GM23338 (cell line): ENCODE data around the gene NCKAP5. TPM values are rescaled to one million over a fixed set of nuclear protein-coding genes. Genes with fewer than 3 reads are reported as not detected.

Experiments used
- ATAC-seq: fragments of 200-7000 bp; cut with Tn5 transposase; 3 replicates; pipeline ENCODE4 v1.9.1; 2020
- DNase-seq: peaks from one replicate; pipeline ENCODE4 v3.0.0-alpha.2; 2015; ENCODE audit warnings: low spot score
- H2AFZ ChIP-seq: fragments of 200-600 bp; sonication (generic); 2 replicates; pipeline ENCODE4 v1.8.0; 2016; ENCODE audit warnings: antibody characterized with exemption, mild to moderate bottlenecking, moderate library complexity
- H3F3A ChIP-seq: fragments of 200-600 bp; sonication (generic); replicated peaks from 2 replicates; pipeline ENCODE4 v1.8.0; 2017; ENCODE audit warnings: antibody characterized with exemption, mixed run types, low read depth
- H3K27ac ChIP-seq: fragments of 200-600 bp; sonication (generic); 2 replicates; pipeline ENCODE4 v1.6.1; 2016; ENCODE audit warnings: low read depth
- H3K27me3 ChIP-seq: fragments of 200-600 bp; sonication (generic); 2 replicates; pipeline ENCODE4 v1.8.0; 2016; ENCODE audit warnings: mild to moderate bottlenecking, mixed run types, moderate library complexity; ENCODE audit not compliant: insufficient read depth
- H3K36me3 ChIP-seq: fragments of 200-600 bp; sonication (generic); 2 replicates; pipeline ENCODE4 v1.8.0; 2016; ENCODE audit warnings: mild to moderate bottlenecking; ENCODE audit not compliant: insufficient read depth
- H3K4me1 ChIP-seq: fragments of 200-600 bp; sonication (generic); 2 replicates; pipeline ENCODE4 v1.8.0; 2016; ENCODE audit warnings: mild to moderate bottlenecking, moderate library complexity; ENCODE audit not compliant: insufficient read depth
- H3K4me2 ChIP-seq: fragments of 200-600 bp; sonication (generic); 2 replicates; pipeline ENCODE4 v1.7.1; 2017; ENCODE audit warnings: mixed run types
- H3K4me3 ChIP-seq: fragments of 200-600 bp; sonication (generic); 2 replicates; pipeline ENCODE4 v1.6.1; 2016; ENCODE audit warnings: mixed run types
- H3K79me2 ChIP-seq: fragments of 200-600 bp; sonication (generic); replicated peaks from 2 replicates; pipeline ENCODE4 v1.8.0; 2017; ENCODE audit warnings: mild to moderate bottlenecking; ENCODE audit not compliant: insufficient read depth
- H3K9me2 ChIP-seq: fragments of 200-600 bp; sonication (generic); 2 replicates; pipeline ENCODE4 v1.8.0; 2017; ENCODE audit not compliant: insufficient read depth
- H4K20me1 ChIP-seq: fragments of 200-600 bp; sonication (generic); replicated peaks from 2 replicates; pipeline ENCODE4 v1.8.0; 2017; ENCODE audit warnings: mild to moderate bottlenecking; ENCODE audit not compliant: insufficient read depth
- H3K27ac Mint-ChIP-seq: 2 replicates; pipeline ENCODE4 v1.8.0; 2020; ENCODE audit warnings: inconsistent platforms, mild to moderate bottlenecking, moderate library complexity, mixed read lengths
- H3K27me3 Mint-ChIP-seq: 3 replicates; pipeline ENCODE4 v1.8.0; 2022; ENCODE audit warnings: low read depth, mild to moderate bottlenecking, moderate library complexity, mixed read lengths, inconsistent platforms; ENCODE audit not compliant: insufficient read depth, poor library complexity
- H3K36me3 Mint-ChIP-seq: 3 replicates; pipeline ENCODE4 v1.8.0; 2021; ENCODE audit warnings: low read depth, mild to moderate bottlenecking, inconsistent platforms, moderate library complexity, mixed read lengths
- H3K4me1 Mint-ChIP-seq: 3 replicates; pipeline ENCODE4 v1.8.0; 2020; ENCODE audit warnings: mild to moderate bottlenecking, inconsistent platforms, mixed read lengths
- H3K4me3 Mint-ChIP-seq: 3 replicates; pipeline ENCODE4 v1.8.0; 2021; ENCODE audit warnings: moderate library complexity, mild to moderate bottlenecking, inconsistent platforms, mixed read lengths
- H3K9me3 Mint-ChIP-seq: 3 replicates; pipeline ENCODE4 v1.8.0; 2020; ENCODE audit warnings: moderate library complexity, mild to moderate bottlenecking, inconsistent platforms, mixed read lengths
- CREB1 ChIP-seq: fragments of 250-450 bp; sonication (Bioruptor Pico); IDR thresholded peaks from 2 replicates; pipeline ENCODE4 v1.5.0; 2020; ENCODE audit warnings: low read depth, mild to moderate bottlenecking, moderate library complexity
- EZH2 ChIP-seq: fragments of 200-600 bp; sonication (generic); IDR thresholded peaks from one replicate; pipeline ENCODE4 v1.8.0; 2017; ENCODE audit warnings: antibody characterized with exemption, mild to moderate bottlenecking, low read depth; ENCODE audit not compliant: unreplicated experiment
- EZH2phosphoT487 ChIP-seq: fragments of 200-600 bp; sonication (generic); IDR thresholded peaks from one replicate; pipeline ENCODE4 v1.8.1; 2018; ENCODE audit warnings: antibody characterized with exemption; ENCODE audit not compliant: unreplicated experiment
- NANOG ChIP-seq: IDR thresholded peaks from 2 replicates; pipeline ENCODE4 v1.6.1; 2016; ENCODE audit warnings: antibody characterized with exemption, borderline replicate concordance
- STAT1 ChIP-seq: IDR thresholded peaks from one replicate; pipeline ENCODE4 v1.6.1; 2016; ENCODE audit warnings: antibody characterized with exemption; ENCODE audit not compliant: unreplicated experiment
- ZNF114 ChIP-seq: fragments of 250-450 bp; sonication (Bioruptor Pico); IDR thresholded peaks from 2 replicates; pipeline ENCODE4 v1.5.0; 2020; ENCODE audit warnings: mild to moderate bottlenecking, moderate library complexity
- ZNF331 ChIP-seq: fragments of 250-450 bp; sonication (Bioruptor Pico); IDR thresholded peaks from 2 replicates; pipeline ENCODE4 v1.5.0; 2020; ENCODE audit warnings: low read depth, mild to moderate bottlenecking, moderate library complexity
- polyA plus RNA-seq: library from polyadenylated mRNA; unstranded; fragments of >200 nt; fragmentation: Nextera tagmentation; extraction: Ambion mirVana; gene quantifications from 2 replicates; pipeline ENCODE4 v1.2.1, GENCODE V29; 2016
- total RNA-seq: library from RNA; depleted of rRNA; stranded (reverse); fragments of >200 nt; shearing (Covaris generic); gene quantifications from 2 replicates; pipeline ENCODE4 v1.2.3, GENCODE V29; 2014
- TF ChIP-seq, protein P1 (sequence below): IDR thresholded peaks from one replicate; pipeline ENCODE4 v1.6.1; 2018; ENCODE audit warnings: antibody characterized with exemption; ENCODE audit not compliant: unreplicated experiment
- TF ChIP-seq, protein P2 (sequence below): IDR thresholded peaks from 2 replicates; pipeline ENCODE4 v1.6.1; 2016; ENCODE audit warnings: antibody characterized with exemption
- TF ChIP-seq, protein P3 (sequence below), 2 experiments: fragments of 200-600 bp in 1 of 2; sonication (generic) in 1 of 2; conservative IDR thresholded peaks; 2 replicates each; pipeline versions ENCODE4 v1.5.1 to v1.6.1; 2016 to 2017; ENCODE audit warnings: antibody characterized with exemption in 2 of 2, low read depth in 2 of 2, mild to moderate bottlenecking in 2 of 2, moderate library complexity in 1 of 2
- TF ChIP-seq, protein P4 (sequence below): fragments of 250-450 bp; sonication (Bioruptor Pico); IDR thresholded peaks from 2 replicates; pipeline ENCODE4 v1.5.0; 2020; ENCODE audit warnings: mild to moderate bottlenecking, moderate library complexity

Gene NCKAP5
- total and polyA plus RNA-seq, 2 experiments from 2014 or later, result 0.34 to 0.73 TPM

GRCh38 chr2:132662732-132663131 lies 905.5 kb downstream of the NCKAP5 start (continued):
- TF ChIP-seq, protein P1, sequence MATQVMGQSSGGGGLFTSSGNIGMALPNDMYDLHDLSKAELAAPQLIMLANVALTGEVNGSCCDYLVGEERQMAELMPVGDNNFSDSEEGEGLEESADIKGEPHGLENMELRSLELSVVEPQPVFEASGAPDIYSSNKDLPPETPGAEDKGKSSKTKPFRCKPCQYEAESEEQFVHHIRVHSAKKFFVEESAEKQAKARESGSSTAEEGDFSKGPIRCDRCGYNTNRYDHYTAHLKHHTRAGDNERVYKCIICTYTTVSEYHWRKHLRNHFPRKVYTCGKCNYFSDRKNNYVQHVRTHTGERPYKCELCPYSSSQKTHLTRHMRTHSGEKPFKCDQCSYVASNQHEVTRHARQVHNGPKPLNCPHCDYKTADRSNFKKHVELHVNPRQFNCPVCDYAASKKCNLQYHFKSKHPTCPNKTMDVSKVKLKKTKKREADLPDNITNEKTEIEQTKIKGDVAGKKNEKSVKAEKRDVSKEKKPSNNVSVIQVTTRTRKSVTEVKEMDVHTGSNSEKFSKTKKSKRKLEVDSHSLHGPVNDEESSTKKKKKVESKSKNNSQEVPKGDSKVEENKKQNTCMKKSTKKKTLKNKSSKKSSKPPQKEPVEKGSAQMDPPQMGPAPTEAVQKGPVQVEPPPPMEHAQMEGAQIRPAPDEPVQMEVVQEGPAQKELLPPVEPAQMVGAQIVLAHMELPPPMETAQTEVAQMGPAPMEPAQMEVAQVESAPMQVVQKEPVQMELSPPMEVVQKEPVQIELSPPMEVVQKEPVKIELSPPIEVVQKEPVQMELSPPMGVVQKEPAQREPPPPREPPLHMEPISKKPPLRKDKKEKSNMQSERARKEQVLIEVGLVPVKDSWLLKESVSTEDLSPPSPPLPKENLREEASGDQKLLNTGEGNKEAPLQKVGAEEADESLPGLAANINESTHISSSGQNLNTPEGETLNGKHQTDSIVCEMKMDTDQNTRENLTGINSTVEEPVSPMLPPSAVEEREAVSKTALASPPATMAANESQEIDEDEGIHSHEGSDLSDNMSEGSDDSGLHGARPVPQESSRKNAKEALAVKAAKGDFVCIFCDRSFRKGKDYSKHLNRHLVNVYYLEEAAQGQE, result no peak
- TF ChIP-seq, protein P2, sequence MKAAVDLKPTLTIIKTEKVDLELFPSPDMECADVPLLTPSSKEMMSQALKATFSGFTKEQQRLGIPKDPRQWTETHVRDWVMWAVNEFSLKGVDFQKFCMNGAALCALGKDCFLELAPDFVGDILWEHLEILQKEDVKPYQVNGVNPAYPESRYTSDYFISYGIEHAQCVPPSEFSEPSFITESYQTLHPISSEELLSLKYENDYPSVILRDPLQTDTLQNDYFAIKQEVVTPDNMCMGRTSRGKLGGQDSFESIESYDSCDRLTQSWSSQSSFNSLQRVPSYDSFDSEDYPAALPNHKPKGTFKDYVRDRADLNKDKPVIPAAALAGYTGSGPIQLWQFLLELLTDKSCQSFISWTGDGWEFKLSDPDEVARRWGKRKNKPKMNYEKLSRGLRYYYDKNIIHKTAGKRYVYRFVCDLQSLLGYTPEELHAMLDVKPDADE, result no peak
- TF ChIP-seq NANOG, result no peak

- Mint-ChIP-seq H3K9me3 (no peaks in the 10 kb centered on the region), H3K4me3 (no peak overlapping the region), H3K36me3 (no peaks in the 10 kb centered on the region), H3K27me3 (peaks cover 4% of the 10 kb centered on the region), H3K27ac (no peak overlapping the region), H3K4me1 (peaks cover 15% of the 10 kb centered on the region)
- no peak for ATAC-seq
- Histone ChIP-seq H3K4me1 (peaks cover 16% of the 10 kb centered on the region), H3K79me2 (no peaks in the 10 kb centered on the region), H3K4me2 (no peak overlapping the region), H3K36me3 (no peaks in the 10 kb centered on the region), H3K27me3 (no peaks in the 10 kb centered on the region), H3K9me2 (peaks cover 8% of the 10 kb centered on the region; the same call in 1 of the 2 replicates), H3F3A (no peaks in the 10 kb centered on the region), H2AFZ (no peak overlapping the region), H3K4me3 (no peak overlapping the region), H4K20me1 (no peaks in the 10 kb centered on the region), H3K27ac (no peak overlapping the region)
- DNase-seq, result no peak
- TF ChIP-seq ZNF331 (CRISPR knock-in tag) (no peak), STAT1 (no peak), EZH2 (no peak), ZNF114 (CRISPR knock-in tag) (no peak), CREB1 (CRISPR knock-in tag) (no peak), EZH2phosphoT487 (no peak), NANOG (no peak)
- TF ChIP-seq, protein P3, sequence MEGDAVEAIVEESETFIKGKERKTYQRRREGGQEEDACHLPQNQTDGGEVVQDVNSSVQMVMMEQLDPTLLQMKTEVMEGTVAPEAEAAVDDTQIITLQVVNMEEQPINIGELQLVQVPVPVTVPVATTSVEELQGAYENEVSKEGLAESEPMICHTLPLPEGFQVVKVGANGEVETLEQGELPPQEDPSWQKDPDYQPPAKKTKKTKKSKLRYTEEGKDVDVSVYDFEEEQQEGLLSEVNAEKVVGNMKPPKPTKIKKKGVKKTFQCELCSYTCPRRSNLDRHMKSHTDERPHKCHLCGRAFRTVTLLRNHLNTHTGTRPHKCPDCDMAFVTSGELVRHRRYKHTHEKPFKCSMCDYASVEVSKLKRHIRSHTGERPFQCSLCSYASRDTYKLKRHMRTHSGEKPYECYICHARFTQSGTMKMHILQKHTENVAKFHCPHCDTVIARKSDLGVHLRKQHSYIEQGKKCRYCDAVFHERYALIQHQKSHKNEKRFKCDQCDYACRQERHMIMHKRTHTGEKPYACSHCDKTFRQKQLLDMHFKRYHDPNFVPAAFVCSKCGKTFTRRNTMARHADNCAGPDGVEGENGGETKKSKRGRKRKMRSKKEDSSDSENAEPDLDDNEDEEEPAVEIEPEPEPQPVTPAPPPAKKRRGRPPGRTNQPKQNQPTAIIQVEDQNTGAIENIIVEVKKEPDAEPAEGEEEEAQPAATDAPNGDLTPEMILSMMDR (conservative IDR thresholded peaks at IDR 0.05; ENCODE audit: low read depth in 2 of 2), result no peak
- TF ChIP-seq, protein P4, sequence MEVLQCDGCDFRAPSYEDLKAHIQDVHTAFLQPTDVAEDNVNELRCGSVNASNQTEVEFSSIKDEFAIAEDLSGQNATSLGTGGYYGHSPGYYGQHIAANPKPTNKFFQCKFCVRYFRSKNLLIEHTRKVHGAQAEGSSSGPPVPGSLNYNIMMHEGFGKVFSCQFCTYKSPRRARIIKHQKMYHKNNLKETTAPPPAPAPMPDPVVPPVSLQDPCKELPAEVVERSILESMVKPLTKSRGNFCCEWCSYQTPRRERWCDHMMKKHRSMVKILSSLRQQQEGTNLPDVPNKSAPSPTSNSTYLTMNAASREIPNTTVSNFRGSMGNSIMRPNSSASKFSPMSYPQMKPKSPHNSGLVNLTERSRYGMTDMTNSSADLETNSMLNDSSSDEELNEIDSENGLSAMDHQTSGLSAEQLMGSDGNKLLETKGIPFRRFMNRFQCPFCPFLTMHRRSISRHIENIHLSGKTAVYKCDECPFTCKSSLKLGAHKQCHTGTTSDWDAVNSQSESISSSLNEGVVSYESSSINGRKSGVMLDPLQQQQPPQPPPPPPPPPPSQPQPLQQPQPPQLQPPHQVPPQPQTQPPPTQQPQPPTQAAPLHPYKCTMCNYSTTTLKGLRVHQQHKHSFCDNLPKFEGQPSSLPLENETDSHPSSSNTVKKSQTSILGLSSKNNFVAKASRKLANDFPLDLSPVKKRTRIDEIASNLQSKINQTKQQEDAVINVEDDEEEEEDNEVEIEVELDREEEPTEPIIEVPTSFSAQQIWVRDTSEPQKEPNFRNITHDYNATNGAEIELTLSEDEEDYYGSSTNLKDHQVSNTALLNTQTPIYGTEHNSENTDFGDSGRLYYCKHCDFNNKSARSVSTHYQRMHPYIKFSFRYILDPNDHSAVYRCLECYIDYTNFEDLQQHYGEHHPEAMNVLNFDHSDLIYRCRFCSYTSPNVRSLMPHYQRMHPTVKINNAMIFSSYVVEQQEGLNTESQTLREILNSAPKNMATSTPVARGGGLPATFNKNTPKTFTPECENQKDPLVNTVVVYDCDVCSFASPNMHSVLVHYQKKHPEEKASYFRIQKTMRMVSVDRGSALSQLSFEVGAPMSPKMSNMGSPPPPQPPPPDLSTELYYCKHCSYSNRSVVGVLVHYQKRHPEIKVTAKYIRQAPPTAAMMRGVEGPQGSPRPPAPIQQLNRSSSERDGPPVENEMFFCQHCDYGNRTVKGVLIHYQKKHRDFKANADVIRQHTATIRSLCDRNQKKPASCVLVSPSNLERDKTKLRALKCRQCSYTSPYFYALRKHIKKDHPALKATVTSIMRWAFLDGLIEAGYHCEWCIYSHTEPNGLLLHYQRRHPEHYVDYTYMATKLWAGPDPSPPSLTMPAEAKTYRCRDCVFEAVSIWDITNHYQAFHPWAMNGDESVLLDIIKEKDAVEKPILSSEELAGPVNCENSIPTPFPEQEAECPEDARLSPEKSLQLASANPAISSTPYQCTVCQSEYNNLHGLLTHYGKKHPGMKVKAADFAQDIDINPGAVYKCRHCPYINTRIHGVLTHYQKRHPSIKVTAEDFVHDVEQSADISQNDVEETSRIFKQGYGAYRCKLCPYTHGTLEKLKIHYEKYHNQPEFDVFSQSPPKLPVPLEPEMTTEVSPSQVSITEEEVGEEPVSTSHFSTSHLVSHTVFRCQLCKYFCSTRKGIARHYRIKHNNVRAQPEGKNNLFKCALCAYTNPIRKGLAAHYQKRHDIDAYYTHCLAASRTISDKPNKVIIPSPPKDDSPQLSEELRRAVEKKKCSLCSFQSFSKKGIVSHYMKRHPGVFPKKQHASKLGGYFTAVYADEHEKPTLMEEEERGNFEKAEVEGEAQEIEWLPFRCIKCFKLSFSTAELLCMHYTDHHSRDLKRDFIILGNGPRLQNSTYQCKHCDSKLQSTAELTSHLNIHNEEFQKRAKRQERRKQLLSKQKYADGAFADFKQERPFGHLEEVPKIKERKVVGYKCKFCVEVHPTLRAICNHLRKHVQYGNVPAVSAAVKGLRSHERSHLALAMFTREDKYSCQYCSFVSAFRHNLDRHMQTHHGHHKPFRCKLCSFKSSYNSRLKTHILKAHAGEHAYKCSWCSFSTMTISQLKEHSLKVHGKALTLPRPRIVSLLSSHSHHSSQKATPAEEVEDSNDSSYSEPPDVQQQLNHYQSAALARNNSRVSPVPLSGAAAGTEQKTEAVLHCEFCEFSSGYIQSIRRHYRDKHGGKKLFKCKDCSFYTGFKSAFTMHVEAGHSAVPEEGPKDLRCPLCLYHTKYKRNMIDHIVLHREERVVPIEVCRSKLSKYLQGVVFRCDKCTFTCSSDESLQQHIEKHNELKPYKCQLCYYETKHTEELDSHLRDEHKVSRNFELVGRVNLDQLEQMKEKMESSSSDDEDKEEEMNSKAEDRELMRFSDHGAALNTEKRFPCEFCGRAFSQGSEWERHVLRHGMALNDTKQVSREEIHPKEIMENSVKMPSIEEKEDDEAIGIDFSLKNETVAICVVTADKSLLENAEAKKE, result no peak
Measured at GRCh38 chr2:132659331-132659730, 908.9 kb downstream of the NCKAP5 start.
